WTC11 (cell line): ENCODE results near the gene ARAP3. TPM values are rescaled to one million over a fixed set of nuclear protein-coding genes. Genes with fewer than 3 reads are reported as not detected.

ENCODE experiments used
- ATAC-seq: fragments of 200-7000 bp; cut with Tn5 transposase; 2 replicates; pipeline ENCODE4 v1.10.0; 2021; ENCODE audit warnings: mild to moderate bottlenecking, moderate library complexity
- CTCF ChIA-PET: fragments of 300-600 bp; sonication (Branson Sonifier 250); formaldehyde crosslinking; loops from one replicate; lab custom pipeline; 2021; ENCODE audit warnings: antibody characterized with exemption; lab: Charles Lee
- POLR2A ChIA-PET: fragments of 350-600 bp; sonication (Branson Sonifier 250); formaldehyde crosslinking; loops from one replicate; lab custom pipeline; 2021; ENCODE audit warnings: antibody characterized with exemption; lab: Charles Lee
- DNase-seq: peaks from one replicate; pipeline ENCODE4 v3.0.0; 2021; ENCODE audit warnings: low spot score
- H3K27ac Mint-ChIP-seq: 2 replicates; pipeline ENCODE4 v1.8.0; 2021; ENCODE audit warnings: mixed read lengths
- H3K27me3 Mint-ChIP-seq: 2 replicates; pipeline ENCODE4 v1.8.0; 2021; ENCODE audit warnings: low read depth, mild to moderate bottlenecking, moderate library complexity, mixed read lengths
- H3K36me3 Mint-ChIP-seq: 2 replicates; pipeline ENCODE4 v1.8.0; 2021; ENCODE audit warnings: mixed read lengths
- H3K4me1 Mint-ChIP-seq: 2 replicates; pipeline ENCODE4 v1.8.0; 2022; ENCODE audit warnings: mixed read lengths
- H3K4me3 Mint-ChIP-seq: 2 replicates; pipeline ENCODE4 v1.8.0; 2021; ENCODE audit warnings: mild to moderate bottlenecking, moderate library complexity, mixed read lengths
- H3K9me3 Mint-ChIP-seq: 2 replicates; pipeline ENCODE4 v1.8.0; 2021; ENCODE audit warnings: mixed read lengths
- ATF1 ChIP-seq: sonication (generic); formaldehyde crosslinking; IDR thresholded peaks from 2 replicates; pipeline ENCODE4 v1.8.1; 2023; ENCODE audit warnings: mild to moderate bottlenecking, moderate library complexity, missing genetic modification reagents
- ATF2 ChIP-seq: sonication (generic); formaldehyde crosslinking; IDR thresholded peaks from 2 replicates; pipeline ENCODE4 v1.8.1; 2022; ENCODE audit warnings: low read depth, missing genetic modification reagents, borderline replicate concordance
- ATF6 ChIP-seq: sonication (generic); formaldehyde crosslinking; IDR thresholded peaks from 2 replicates; pipeline ENCODE4 v1.8.1; 2023; ENCODE audit warnings: mild to moderate bottlenecking, missing genetic modification reagents
- CBFB ChIP-seq: sonication (generic); formaldehyde crosslinking; IDR thresholded peaks from 2 replicates; pipeline ENCODE4 v1.8.1; 2022; ENCODE audit warnings: mild to moderate bottlenecking, low read depth, missing genetic modification reagents
- CREB1 ChIP-seq: sonication (generic); formaldehyde crosslinking; IDR thresholded peaks from 2 replicates; pipeline ENCODE4 v1.8.0; 2023; ENCODE audit warnings: mild to moderate bottlenecking, missing genetic modification reagents
- CREM ChIP-seq: sonication (generic); formaldehyde crosslinking; IDR thresholded peaks from 2 replicates; pipeline ENCODE4 v1.8.1; 2022; ENCODE audit warnings: mild to moderate bottlenecking, missing genetic modification reagents, moderate library complexity
- E2F4 ChIP-seq: sonication (generic); formaldehyde crosslinking; IDR thresholded peaks from 2 replicates; pipeline ENCODE4 v1.8.1; 2022; ENCODE audit warnings: low read depth, mild to moderate bottlenecking, moderate library complexity, missing genetic modification reagents, borderline replicate concordance
- FOXK1 ChIP-seq: sonication (generic); formaldehyde crosslinking; IDR thresholded peaks from 2 replicates; pipeline ENCODE4 v1.8.0; 2022; ENCODE audit warnings: mild to moderate bottlenecking, moderate library complexity, missing genetic modification reagents
- FOXP4 ChIP-seq: sonication (generic); formaldehyde crosslinking; IDR thresholded peaks from 2 replicates; pipeline ENCODE4 v1.8.0; 2022; ENCODE audit warnings: mild to moderate bottlenecking, missing genetic modification reagents
- GABPB1 ChIP-seq: sonication (generic); formaldehyde crosslinking; IDR thresholded peaks from 2 replicates; pipeline ENCODE4 v1.8.1; 2023; ENCODE audit warnings: mild to moderate bottlenecking, missing genetic modification reagents
- GRHL2 ChIP-seq: fragments of 250-450 bp; sonication (Bioruptor Pico); IDR thresholded peaks from 2 replicates; pipeline ENCODE4 v1.8.0; 2022; ENCODE audit warnings: mild to moderate bottlenecking, moderate library complexity; ENCODE audit not compliant: insufficient replicate concordance, severe bottlenecking
- MLX ChIP-seq: sonication (generic); formaldehyde crosslinking; IDR thresholded peaks from 2 replicates; pipeline ENCODE4 v1.8.1; 2023; ENCODE audit warnings: mild to moderate bottlenecking, missing genetic modification reagents, moderate library complexity
- NFE2L1 ChIP-seq: sonication (generic); formaldehyde crosslinking; IDR thresholded peaks from 2 replicates; pipeline ENCODE4 v1.8.1; 2023; ENCODE audit warnings: missing genetic modification reagents
- NR1H2 ChIP-seq: sonication (generic); formaldehyde crosslinking; IDR thresholded peaks from 2 replicates; pipeline ENCODE4 v1.9.0; 2021; ENCODE audit warnings: mild to moderate bottlenecking, moderate library complexity, missing genetic modification reagents
- NR2C2 ChIP-seq: sonication (generic); formaldehyde crosslinking; IDR thresholded peaks from 2 replicates; pipeline ENCODE4 v1.8.0; 2022; ENCODE audit warnings: mild to moderate bottlenecking, missing genetic modification reagents
- RORB ChIP-seq: fragments of 250-450 bp; sonication (Bioruptor Pico); IDR thresholded peaks from 2 replicates; pipeline ENCODE4 v1.9.0; 2021; ENCODE audit warnings: mild to moderate bottlenecking
- SP1 ChIP-seq: sonication (generic); formaldehyde crosslinking; conservative IDR thresholded peaks from 2 replicates; pipeline ENCODE4 v1.8.1; 2022; ENCODE audit warnings: missing genetic modification reagents
- TEAD4 ChIP-seq: sonication (generic); formaldehyde crosslinking; IDR thresholded peaks from 2 replicates; pipeline ENCODE4 v1.8.0; 2022; ENCODE audit warnings: mild to moderate bottlenecking, missing genetic modification reagents
- USF2 ChIP-seq: sonication (generic); formaldehyde crosslinking; IDR thresholded peaks from 2 replicates; pipeline ENCODE4 v1.8.1; 2023; ENCODE audit warnings: mild to moderate bottlenecking, missing genetic modification reagents, moderate library complexity
- ZBTB43 ChIP-seq: sonication (generic); formaldehyde crosslinking; IDR thresholded peaks from 2 replicates; pipeline ENCODE4 v1.8.1; 2023; ENCODE audit warnings: mild to moderate bottlenecking, missing genetic modification reagents
- ZNF263 ChIP-seq: sonication (generic); formaldehyde crosslinking; IDR thresholded peaks from 2 replicates; pipeline ENCODE4 v1.8.1; 2022; ENCODE audit warnings: low read depth, mild to moderate bottlenecking, moderate library complexity, missing genetic modification reagents
- ZNF281 ChIP-seq: sonication (generic); formaldehyde crosslinking; IDR thresholded peaks from 2 replicates; pipeline ENCODE4 v1.8.0; 2023; ENCODE audit warnings: mild to moderate bottlenecking, missing genetic modification reagents
- ZNF317 ChIP-seq: sonication (generic); formaldehyde crosslinking; IDR thresholded peaks from 2 replicates; pipeline ENCODE4 v1.8.1; 2023; ENCODE audit warnings: low read depth, mild to moderate bottlenecking, moderate library complexity, missing genetic modification reagents, borderline replicate concordance
- ZNF416 ChIP-seq: fragments of 250-450 bp; sonication (Bioruptor Pico); IDR thresholded peaks from 2 replicates; pipeline ENCODE4 v1.9.0; 2021; ENCODE audit warnings: mild to moderate bottlenecking, inconsistent platforms
- total RNA-seq: library from RNA; stranded (reverse); gene quantifications from 3 replicates; pipeline ENCODE4 v1.2.3, GENCODE V29; 2021

ARAP3 gene
- total RNA-seq, 1 experiment from 2014 or later: 60.4 TPM

- Mint-ChIP-seq H3K36me3 (peaks cover 71% of the 10 kb centered on the region), H3K27me3 (no peaks in the 10 kb centered on the region), H3K4me3 (no peak overlapping the region), H3K27ac (no peak overlapping the region), H3K9me3 (no peaks in the 10 kb centered on the region), H3K4me1 (no peaks in the 10 kb centered on the region)
- TF ChIP-seq ZNF317 (CRISPR knock-in tag) (no peak), ATF1 (CRISPR knock-in tag) (no peak), NFE2L1 (CRISPR knock-in tag) (no peak), ZBTB43 (CRISPR knock-in tag) (no peak), FOXK1 (CRISPR knock-in tag) (no peak), NR2C2 (CRISPR knock-in tag) (no peak), GABPB1 (CRISPR knock-in tag) (no peak), ATF6 (CRISPR knock-in tag) (no peak), USF2 (no peak), TEAD4 (CRISPR knock-in tag) (no peak), E2F4 (no peak), ZNF263 (no peak), MLX (CRISPR knock-in tag) (no peak), ATF2 (no peak), CBFB (CRISPR knock-in tag) (no peak), SP1 (CRISPR knock-in tag) (no peak)
- ChIA-PET CTCF (interaction anchor here (0.8 kb wide), 1 partner anchor 303 kb away, joined by 3 read pairs; no protein-coding TSS in a partner anchor), POLR2A (no interaction called here)
- ATAC-seq: no peak
- no peak for DNase-seq
These were observed 24.0 kb downstream of the ARAP3 start for GRCh38 chr5:141657937-141658545.

GRCh38 chr5:141657404-141657803, 24.6 kb downstream of the ARAP3 start:
- DNase-seq: no peak
- H3K27me3 Mint-ChIP-seq: no peaks in the 10 kb centered on the region
- no peak for ATAC-seq
- CTCF ChIA-PET: no interaction called here
- H3K36me3 Mint-ChIP-seq: peaks cover 68% of the 10 kb centered on the region
- H3K4me3 Mint-ChIP-seq: no peak overlapping the region
- no peaks in the 10 kb centered on the region for H3K9me3 Mint-ChIP-seq
- POLR2A ChIA-PET: no interaction called here
- no peak overlapping the region for H3K27ac Mint-ChIP-seq
- peaks cover 3% of the 10 kb centered on the region for H3K4me1 Mint-ChIP-seq
- no peak for TF ChIP-seq CREB1 (CRISPR knock-in tag)
- no peak for TF ChIP-seq ZNF416 (CRISPR knock-in tag)
- no peak for TF ChIP-seq CREM (CRISPR knock-in tag)
- TF ChIP-seq NR1H2 (CRISPR knock-in tag): no peak
- no peak for TF ChIP-seq GRHL2 (CRISPR knock-in tag)
- no peak for TF ChIP-seq FOXP4
- no peak for TF ChIP-seq ZNF281
- no peak for TF ChIP-seq RORB
